Neural cell (in vitro differentiated cells): ENCODE data around the gene EDIL3. TPM values are rescaled to one million over a fixed set of nuclear protein-coding genes. Genes with fewer than 3 reads are reported as not detected.

Experiments used
- H2AFZ ChIP-seq: fragments of 200-600, 300-800 bp; sonication (generic), shearing (Covaris generic); 2 replicates; pipeline ENCODE4 v1.6.0; 2014; ENCODE audit warnings: low read depth, mild to moderate bottlenecking, antibody characterized with exemption, low read length, moderate library complexity
- H3F3A ChIP-seq: fragments of 200-600 bp; shearing (Covaris generic); 2 replicates; pipeline ENCODE4 v1.6.1; 2016; ENCODE audit warnings: mild to moderate bottlenecking, moderate library complexity, mixed read lengths, antibody characterized with exemption, low read length; ENCODE audit not compliant: insufficient read depth, poor library complexity, severe bottlenecking
- H3K27ac ChIP-seq: fragments of 200-600, 300-800 bp; sonication (generic), shearing (Covaris generic); 2 replicates; pipeline ENCODE4 v1.5.1; 2014; ENCODE audit warnings: mild to moderate bottlenecking, low read length, moderate library complexity
- H3K27me3 ChIP-seq: fragments of 300-800, 200-600 bp; sonication (generic), shearing (Covaris generic); 2 replicates; pipeline ENCODE4 v1.6.0; 2014; ENCODE audit warnings: mild to moderate bottlenecking, low read depth, low read length, moderate library complexity; ENCODE audit not compliant: insufficient read depth
- H3K36me3 ChIP-seq: fragments of 300-800, 200-600 bp; sonication (generic), shearing (Covaris generic); 2 replicates; pipeline ENCODE4 v1.5.1; 2014; ENCODE audit warnings: mild to moderate bottlenecking, antibody characterized with exemption, low read length, moderate library complexity; ENCODE audit not compliant: insufficient read depth
- H3K4me2 ChIP-seq: fragments of 300-800, 200-600 bp; sonication (generic), shearing (Covaris generic); 2 replicates; pipeline ENCODE4 v1.6.0; 2014; ENCODE audit warnings: mild to moderate bottlenecking, low read length
- H3K4me3 ChIP-seq: fragments of 300-800, 200-600 bp; sonication (generic), shearing (Covaris generic); 2 replicates; pipeline ENCODE4 v1.5.1; 2014; ENCODE audit warnings: mild to moderate bottlenecking, low read length, moderate library complexity
- H3K79me2 ChIP-seq: fragments of 200-600 bp; shearing (Covaris generic); replicated peaks from 2 replicates; pipeline ENCODE4 v1.6.0; 2014; ENCODE audit warnings: mild to moderate bottlenecking, low read length, moderate library complexity; ENCODE audit not compliant: insufficient read depth
- H3K9ac ChIP-seq: fragments of 300-800, 200-600 bp; sonication (generic), shearing (Covaris generic); 2 replicates; pipeline ENCODE4 v1.6.1; 2016; ENCODE audit warnings: mild to moderate bottlenecking, low read length, mixed read lengths
- H3K9me2 ChIP-seq: fragments of 200-600 bp; shearing (Covaris generic); 2 replicates; pipeline ENCODE4 v1.6.1; 2016; ENCODE audit warnings: mild to moderate bottlenecking, low read length, mixed read lengths; ENCODE audit not compliant: insufficient read depth
- H3K9me3 ChIP-seq: fragments of 200-600, 300-800 bp; sonication (generic), shearing (Covaris generic); 2 replicates; pipeline ENCODE4 v1.6.1; 2016; ENCODE audit warnings: mild to moderate bottlenecking, mixed run types, low read length, moderate library complexity, mixed read lengths
- H4K20me1 ChIP-seq: fragments of 200-600 bp; shearing (Covaris generic); 2 replicates; pipeline ENCODE4 v1.6.1; 2016; ENCODE audit warnings: mild to moderate bottlenecking, mixed run types; ENCODE audit not compliant: insufficient read depth
- CTCF ChIP-seq: fragments of 450-650 bp; IDR thresholded peaks from 2 replicates; pipeline ENCODE4 v1.5.1; 2014; ENCODE audit warnings: antibody characterized with exemption, mild to moderate bottlenecking, moderate library complexity; ENCODE audit not compliant: poor library complexity, severe bottlenecking
- EP300 ChIP-seq: fragments of 450-650 bp; conservative IDR thresholded peaks from 2 replicates; pipeline ENCODE4 v1.6.1; 2014; ENCODE audit warnings: antibody characterized with exemption, mild to moderate bottlenecking, moderate library complexity; ENCODE audit not compliant: poor library complexity, severe bottlenecking
- EZH2 ChIP-seq: fragments of 200-600, 300-800 bp; shearing (Covaris generic), sonication (generic); IDR thresholded peaks from 2 replicates; pipeline ENCODE4 v1.6.1; 2014; ENCODE audit warnings: antibody characterized with exemption, low read length, borderline replicate concordance, mild to moderate bottlenecking; ENCODE audit not compliant: insufficient read depth, poor library complexity, severe bottlenecking
- MXI1 ChIP-seq: fragments of 450-650 bp; conservative IDR thresholded peaks from 2 replicates; pipeline ENCODE4 v1.6.1; 2014; ENCODE audit warnings: antibody characterized with exemption, mild to moderate bottlenecking; ENCODE audit not compliant: poor library complexity, severe bottlenecking
- POLR2AphosphoS5 ChIP-seq: IDR thresholded peaks from 2 replicates; pipeline ENCODE4 v1.6.1; 2012
- RAD21 ChIP-seq: fragments of 450-650 bp; conservative IDR thresholded peaks from 2 replicates; pipeline ENCODE4 v1.6.1; 2014; ENCODE audit warnings: antibody characterized with exemption, mild to moderate bottlenecking, moderate library complexity
- REST ChIP-seq: IDR thresholded peaks from 2 replicates; pipeline ENCODE4 v1.6.1; 2012; ENCODE audit warnings: borderline replicate concordance
- SMC3 ChIP-seq: fragments of 450-650 bp; conservative IDR thresholded peaks from 2 replicates; pipeline ENCODE4 v1.6.1; 2014; ENCODE audit warnings: antibody characterized with exemption, mild to moderate bottlenecking, moderate library complexity; ENCODE audit not compliant: poor library complexity
- TAF1 ChIP-seq: IDR thresholded peaks from 2 replicates; pipeline ENCODE4 v1.6.1; 2012; ENCODE audit warnings: low read depth
- polyA plus RNA-seq: library from polyadenylated mRNA; depleted of rRNA; stranded (reverse); fragments of >200 nt; gene quantifications from 2 replicates; pipeline ENCODE4 v1.2.3, GENCODE V29; 2014

The EDIL3 gene
- polyA plus RNA-seq, 1 donor from 2014 or later, result 6.1 TPM

- TF ChIP-seq POLR2AphosphoS5 (no peak), RAD21 (no peak), REST (no peak), EZH2 (no peak), CTCF (no peak), TAF1 (no peak), MXI1 (no peak), EP300 (no peak), SMC3 (no peak)
- no peaks in the 10 kb centered on the region for H3F3A ChIP-seq
Measured at GRCh38 chr5:84364043-84364442, 20.6 kb downstream of the EDIL3 start.

DNA sequence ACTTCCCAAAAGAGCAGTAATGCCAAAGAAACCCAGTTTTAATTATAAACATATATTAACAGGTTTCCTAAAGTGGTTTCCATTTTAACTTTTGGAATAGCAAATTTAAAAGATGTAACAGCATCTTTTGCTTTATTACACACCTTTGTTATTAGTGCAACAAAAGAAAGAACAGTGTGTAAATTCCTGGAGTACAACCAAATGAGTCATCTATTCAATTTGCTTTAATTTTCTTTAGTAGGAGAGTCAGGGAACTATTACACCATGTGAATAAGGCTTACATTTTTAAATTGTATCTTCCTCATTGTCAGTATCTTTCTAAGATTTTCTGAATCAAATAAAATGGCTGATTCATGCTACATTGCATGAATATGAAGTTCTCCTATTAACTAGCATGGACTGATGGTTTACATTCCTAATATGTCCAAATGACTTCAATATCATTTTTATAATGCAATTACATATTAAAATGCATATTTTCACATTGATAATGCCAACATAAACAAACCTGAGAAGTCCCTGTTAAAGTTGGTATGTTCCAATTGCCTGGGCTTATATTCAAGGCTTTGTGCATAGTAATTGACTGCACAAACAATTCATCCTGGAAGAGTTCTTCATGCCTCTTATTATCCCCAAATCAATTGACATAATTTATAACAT is 22.5 kb downstream of the EDIL3 start:
- H3K36me3 ChIP-seq, result no peaks in the 10 kb centered on the region
- TF ChIP-seq SMC3 (no peak), EP300 (no peak), REST (no peak), CTCF (no peak), RAD21 (no peak), TAF1 (no peak)
- no peak overlapping the region for H2AFZ ChIP-seq
- H3K27ac ChIP-seq, result no peak overlapping the region
- no peaks in the 10 kb centered on the region for H3K79me2 ChIP-seq
- H3K9ac ChIP-seq, result no peak overlapping the region
- H3K9me2 ChIP-seq, result no peaks in the 10 kb centered on the region
- no peaks in the 10 kb centered on the region for H3F3A ChIP-seq
- H3K9me3 ChIP-seq, result no peaks in the 10 kb centered on the region
- H4K20me1 ChIP-seq, result no peaks in the 10 kb centered on the region
- no peaks in the 10 kb centered on the region for H3K27me3 ChIP-seq
- no peak overlapping the region for H3K4me2 ChIP-seq
- no peak overlapping the region for H3K4me3 ChIP-seq

More at GRCh38 chr5:84364043-84364442, 20.6 kb downstream of the EDIL3 start:
- Histone ChIP-seq H3K9me3 (no peaks in the 10 kb centered on the region), H3K79me2 (no peaks in the 10 kb centered on the region), H2AFZ (no peak overlapping the region), H3K4me3 (no peak overlapping the region), H3K9ac (no peak overlapping the region), H3K36me3 (no peaks in the 10 kb centered on the region), H3K27ac (no peak overlapping the region), H3K4me2 (no peak overlapping the region), H4K20me1 (no peaks in the 10 kb centered on the region), H3K9me2 (no peaks in the 10 kb centered on the region), H3K27me3 (no peaks in the 10 kb centered on the region)
